GM12801 (cell line): ENCODE results near the gene TMEM121.

Source experiments
- TF ChIP-seq, protein P1 (sequence below): IDR thresholded peaks from one replicate; pipeline ENCODE4 v1.5.1; 2011; ENCODE audit warnings: control low read depth; ENCODE audit not compliant: insufficient read length; ENCODE audit errors: extremely low read depth

Gene TMEM121

DNA sequence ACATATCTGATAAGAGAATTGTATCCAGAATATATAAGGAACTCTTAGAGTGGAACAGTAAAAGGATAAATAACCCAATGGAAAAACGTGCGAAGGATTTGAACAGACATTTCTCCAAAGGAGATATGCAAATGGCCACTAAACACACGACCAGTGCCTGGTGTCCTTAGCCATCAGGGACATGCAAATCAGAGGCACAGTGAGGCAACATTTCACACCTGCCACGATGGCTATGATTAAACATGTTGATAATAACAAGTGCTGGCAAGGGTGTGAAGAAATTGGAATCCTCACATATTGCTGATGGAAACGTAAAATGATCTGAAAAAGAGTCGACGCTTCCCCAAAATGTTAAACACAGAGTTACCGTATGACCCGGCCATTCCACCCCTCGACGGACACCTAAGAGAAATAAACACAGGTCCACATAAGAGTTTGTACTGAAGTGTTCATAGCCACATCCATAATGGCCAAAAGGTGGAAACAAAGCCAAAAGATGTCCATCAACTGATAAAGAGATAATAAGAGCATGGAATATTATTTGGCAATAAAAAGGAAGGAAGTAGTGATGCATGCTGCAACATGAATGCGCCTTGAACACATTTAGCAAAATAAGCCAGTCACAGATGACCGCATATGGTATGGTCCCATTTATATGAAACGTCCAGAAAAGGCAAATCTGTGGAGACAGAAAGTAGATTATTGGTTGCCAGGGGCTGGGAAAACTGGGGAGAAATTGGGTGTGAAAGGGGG lies 6.3 kb upstream of the TMEM121 start:
- TF ChIP-seq, protein P1, sequence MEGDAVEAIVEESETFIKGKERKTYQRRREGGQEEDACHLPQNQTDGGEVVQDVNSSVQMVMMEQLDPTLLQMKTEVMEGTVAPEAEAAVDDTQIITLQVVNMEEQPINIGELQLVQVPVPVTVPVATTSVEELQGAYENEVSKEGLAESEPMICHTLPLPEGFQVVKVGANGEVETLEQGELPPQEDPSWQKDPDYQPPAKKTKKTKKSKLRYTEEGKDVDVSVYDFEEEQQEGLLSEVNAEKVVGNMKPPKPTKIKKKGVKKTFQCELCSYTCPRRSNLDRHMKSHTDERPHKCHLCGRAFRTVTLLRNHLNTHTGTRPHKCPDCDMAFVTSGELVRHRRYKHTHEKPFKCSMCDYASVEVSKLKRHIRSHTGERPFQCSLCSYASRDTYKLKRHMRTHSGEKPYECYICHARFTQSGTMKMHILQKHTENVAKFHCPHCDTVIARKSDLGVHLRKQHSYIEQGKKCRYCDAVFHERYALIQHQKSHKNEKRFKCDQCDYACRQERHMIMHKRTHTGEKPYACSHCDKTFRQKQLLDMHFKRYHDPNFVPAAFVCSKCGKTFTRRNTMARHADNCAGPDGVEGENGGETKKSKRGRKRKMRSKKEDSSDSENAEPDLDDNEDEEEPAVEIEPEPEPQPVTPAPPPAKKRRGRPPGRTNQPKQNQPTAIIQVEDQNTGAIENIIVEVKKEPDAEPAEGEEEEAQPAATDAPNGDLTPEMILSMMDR, result no peak

DNA sequence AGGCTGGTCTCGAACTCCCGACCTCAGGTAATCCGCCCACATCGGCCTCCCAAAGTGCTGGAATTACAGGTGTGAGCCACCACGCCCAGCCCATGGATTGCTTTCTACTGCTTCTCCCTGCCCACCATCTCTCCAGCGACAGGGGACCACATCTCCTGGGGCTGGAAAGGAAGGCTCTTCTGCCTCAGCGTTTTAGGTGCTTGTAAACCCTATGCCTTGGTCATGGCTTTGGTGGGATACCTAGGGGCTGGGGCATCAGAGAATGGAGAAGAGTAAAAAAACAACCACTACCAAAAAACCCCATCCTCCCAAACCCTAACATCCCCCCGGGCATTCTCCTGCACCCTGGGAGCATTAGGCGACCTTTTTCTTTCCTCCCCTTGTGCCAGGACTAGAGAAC lies 1.1 kb upstream of the TMEM121 start:
- TF ChIP-seq, protein P1, result no peak

DNA sequence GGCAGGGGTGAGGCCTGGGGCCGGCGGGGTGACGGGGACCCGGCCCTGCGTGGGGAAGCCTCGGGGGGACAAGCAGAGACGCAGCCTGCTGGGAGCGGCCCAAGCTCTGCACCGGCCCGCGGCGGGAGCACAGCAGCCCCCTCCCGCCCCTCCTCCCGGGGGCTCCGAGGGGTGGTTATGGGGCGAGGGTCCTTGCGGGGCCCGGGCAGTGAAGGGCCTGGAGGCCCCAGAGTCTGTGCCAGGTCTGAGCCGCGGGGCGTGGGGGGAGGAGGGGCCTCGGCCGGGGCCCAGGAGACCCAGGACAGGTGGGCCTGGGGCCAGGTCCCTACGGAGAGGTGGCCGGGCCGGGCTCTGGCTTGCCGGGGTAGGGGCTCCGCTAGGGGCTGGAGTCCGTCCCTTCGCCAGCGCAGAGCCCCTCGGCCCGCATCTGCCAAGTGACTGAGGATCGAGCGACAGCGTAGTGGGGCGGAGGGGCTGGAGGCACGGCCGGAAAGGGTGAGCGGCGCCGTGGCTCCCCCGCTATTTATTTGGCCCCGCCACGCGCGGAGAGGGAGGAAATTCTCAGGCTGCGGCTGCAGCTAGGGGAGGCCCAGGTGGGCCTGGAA lies 495 bp downstream of the TMEM121 start:
- TF ChIP-seq, protein P1, result no peak

DNA sequence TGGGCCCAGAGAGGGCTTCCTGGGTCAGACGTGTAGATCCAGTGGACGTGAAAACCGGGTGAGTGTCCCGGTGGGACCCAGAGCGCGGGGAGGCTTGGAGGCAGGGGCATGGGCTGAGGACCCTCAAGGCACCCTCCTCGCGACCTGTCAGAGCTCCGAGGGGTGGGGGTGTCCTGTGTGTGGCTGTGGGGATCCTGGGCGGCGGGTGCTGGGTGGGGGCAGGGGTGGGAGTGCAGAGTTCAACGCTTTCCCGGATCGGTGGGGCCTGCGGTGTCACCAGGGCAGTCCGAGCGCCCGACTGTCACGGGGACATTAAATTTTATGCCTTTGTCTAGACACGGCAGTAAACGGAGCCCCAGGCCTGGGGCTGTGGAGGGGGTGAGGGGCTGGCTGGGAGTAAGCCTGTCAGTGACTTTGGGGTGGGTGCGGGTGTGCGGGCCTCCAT lies 1.0 kb downstream of the TMEM121 start:
- TF ChIP-seq, protein P1, result no peak

DNA sequence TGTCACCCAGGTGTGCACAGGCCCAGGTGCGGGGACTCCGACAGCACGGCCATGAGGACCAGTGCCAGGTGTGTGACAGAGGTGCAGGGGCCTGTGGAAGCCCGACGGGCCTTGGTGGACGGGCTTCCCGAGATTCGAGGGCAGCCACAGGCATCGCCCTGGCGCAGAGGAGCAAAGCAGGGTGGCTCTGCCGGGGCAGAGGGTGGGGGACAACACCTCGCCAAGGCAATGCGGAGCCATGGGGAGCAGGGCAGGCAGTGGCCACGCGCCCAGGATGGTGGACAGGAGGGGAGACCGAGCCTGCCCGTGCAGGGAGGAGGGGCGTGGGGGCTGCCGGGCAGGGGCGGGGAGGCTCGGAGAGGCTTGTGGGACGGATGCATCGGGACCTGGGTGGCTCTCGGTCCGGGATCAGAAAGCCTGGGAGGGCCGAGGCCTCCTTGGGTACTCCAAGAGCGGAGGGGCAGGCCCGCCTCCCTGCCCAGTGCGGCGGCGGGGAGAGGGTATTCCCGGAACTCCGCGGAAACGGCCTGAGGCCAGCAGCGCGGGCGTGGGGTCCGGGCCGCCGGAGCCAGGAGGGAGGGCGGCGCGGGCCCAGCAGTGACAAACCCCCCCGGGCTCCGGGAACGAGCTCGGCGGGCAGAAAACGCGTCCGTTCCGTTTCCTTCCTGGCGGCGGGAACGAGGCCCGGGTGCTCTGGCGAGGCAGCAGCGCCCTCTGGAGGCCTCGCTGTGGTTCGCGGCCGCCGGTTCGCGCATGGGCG lies 1.6 kb downstream of the TMEM121 start:
- TF ChIP-seq, protein P1, result no peak

DNA sequence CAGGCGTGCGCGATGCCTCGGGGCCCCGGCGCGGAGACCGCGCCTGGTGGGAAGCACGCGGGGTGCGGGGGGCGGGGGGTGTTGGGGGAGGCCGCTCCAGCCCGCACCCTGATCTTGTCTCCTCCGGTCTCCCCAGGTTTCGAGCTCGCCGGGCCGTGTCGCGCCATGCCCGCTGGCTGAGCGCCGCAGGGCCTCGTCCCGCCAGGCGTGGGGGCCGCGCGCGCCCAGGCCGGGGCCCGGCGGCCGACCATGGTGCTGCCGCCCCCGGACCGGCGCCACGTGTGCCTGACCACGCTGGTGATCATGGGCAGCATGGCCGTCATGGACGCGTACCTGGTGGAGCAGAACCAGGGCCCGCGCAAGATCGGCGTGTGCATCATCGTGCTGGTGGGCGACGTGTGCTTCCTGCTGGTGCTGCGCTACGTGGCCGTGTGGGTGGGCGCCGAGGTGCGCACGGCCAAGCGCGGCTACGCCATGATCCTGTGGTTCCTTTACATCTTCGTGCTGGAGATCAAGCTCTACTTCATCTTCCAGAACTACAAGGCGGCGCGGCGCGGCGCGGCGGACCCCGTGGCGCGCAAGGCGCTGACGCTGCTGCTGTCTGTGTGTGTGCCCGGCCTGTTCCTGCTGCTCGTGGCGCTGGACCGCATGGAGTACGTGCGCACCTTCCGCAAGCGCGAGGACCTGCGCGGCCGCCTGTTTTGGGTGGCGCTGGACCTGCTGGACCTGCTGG lies 2.4 kb downstream of the TMEM121 start:
- TF ChIP-seq, protein P1, result no peak

DNA sequence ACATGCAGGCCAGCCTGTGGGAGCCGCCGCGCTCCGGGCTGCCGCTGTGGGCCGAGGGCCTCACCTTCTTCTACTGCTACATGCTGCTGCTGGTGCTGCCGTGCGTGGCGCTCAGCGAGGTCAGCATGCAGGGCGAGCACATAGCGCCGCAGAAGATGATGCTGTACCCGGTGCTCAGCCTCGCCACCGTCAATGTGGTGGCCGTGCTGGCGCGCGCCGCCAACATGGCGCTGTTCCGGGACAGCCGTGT lies 2.9 kb downstream of the TMEM121 start:
- TF ChIP-seq, protein P1, result no peak
